ENCODE data around the gene MITF. TPM values are rescaled to one million over a fixed set of nuclear protein-coding genes. Genes with fewer than 3 reads are reported as not detected.

The MITF gene
- total RNA-seq, 1 donor from 2014 or later, result 57.7 TPM

- TF ChIP-seq POLR2A (IDR thresholded peaks at IDR 0.05), result no peak
- Histone ChIP-seq H3K4me1 (peaks cover 81% of the 10 kb centered on the region), H3K4me3 (no peak overlapping the region)
Measured at GRCh38 chr3:69762768-69763229, 23.5 kb downstream of the MITF start.

GRCh38 chr3:69763458-69763857 is 24.2 kb downstream of the MITF start:
- peaks cover 82% of the 10 kb centered on the region for H3K4me1 ChIP-seq
- peak overlapping the region; percentile 72 for H3K27ac ChIP-seq
- DNase-seq (ENCODE audit: extremely low spot score in 2 of 2), result no peak
- H3K36me3 ChIP-seq, result no peaks in the 10 kb centered on the region
- no peaks in the 10 kb centered on the region for H3K9me3 ChIP-seq
- no peak overlapping the region for H3K4me3 ChIP-seq
- H3K27me3 ChIP-seq, result no peaks in the 10 kb centered on the region
- intact Hi-C loops (cut with DNase I), result no loop called here
- no peak for TF ChIP-seq CTCF (IDR thresholded peaks at IDR 0.05)
- no peak for TF ChIP-seq POLR2AphosphoS5 (IDR thresholded peaks at IDR 0.05; ENCODE audit: insufficient read depth in 1 of 2, low read depth in 1 of 2)
- TF ChIP-seq POLR2A (IDR thresholded peaks at IDR 0.05), result no peak

More at GRCh38 chr3:69762768-69763229, 23.5 kb downstream of the MITF start:
- no peaks in the 10 kb centered on the region for H3K36me3 ChIP-seq
- no peak for DNase-seq (ENCODE audit: extremely low spot score in 2 of 2)
- intact Hi-C loops (cut with DNase I), result no loop called here
- no peaks in the 10 kb centered on the region for H3K27me3 ChIP-seq
- peak overlapping the region; percentile 72 for H3K27ac ChIP-seq
- H3K9me3 ChIP-seq, result no peaks in the 10 kb centered on the region

GRCh38 chr3:69764121-69764741 is 25.0 kb downstream of the MITF start:
- Histone ChIP-seq H3K9me3 (no peaks in the 10 kb centered on the region), H3K4me3 (no peak overlapping the region), H3K27me3 (no peaks in the 10 kb centered on the region), H3K4me1 (peaks cover 80% of the 10 kb centered on the region), H3K36me3 (no peaks in the 10 kb centered on the region), H3K27ac (peak overlapping the region; percentile 72)
- no peak for DNase-seq (ENCODE audit: extremely low spot score in 2 of 2)
- TF ChIP-seq POLR2AphosphoS5 (IDR thresholded peaks at IDR 0.05; ENCODE audit: insufficient read depth in 1 of 2, low read depth in 1 of 2) (no peak), POLR2A (IDR thresholded peaks at IDR 0.05) (no peak), CTCF (IDR thresholded peaks at IDR 0.05) (no peak)
- intact Hi-C loops (cut with DNase I), result no loop called here

GRCh38 chr3:69764861-69765260 is 25.6 kb downstream of the MITF start:
- Histone ChIP-seq H3K4me3 (no peak overlapping the region), H3K36me3 (no peaks in the 10 kb centered on the region), H3K9me3 (no peaks in the 10 kb centered on the region), H3K27ac (peak overlapping the region; percentile 72), H3K27me3 (no peaks in the 10 kb centered on the region), H3K4me1 (peaks cover 81% of the 10 kb centered on the region)
- intact Hi-C loops (cut with DNase I), result no loop called here
- DNase-seq (ENCODE audit: extremely low spot score in 2 of 2), result no peak
- TF ChIP-seq POLR2A (IDR thresholded peaks at IDR 0.05), result no peak
- no peak for TF ChIP-seq POLR2AphosphoS5 (IDR thresholded peaks at IDR 0.05; ENCODE audit: insufficient read depth in 1 of 2, low read depth in 1 of 2)
- no peak for TF ChIP-seq CTCF (IDR thresholded peaks at IDR 0.05)

GRCh38 chr3:69766638-69767037 is 27.4 kb downstream of the MITF start:
- TF ChIP-seq CTCF (IDR thresholded peaks at IDR 0.05), result no peak
- no peak for TF ChIP-seq POLR2AphosphoS5 (IDR thresholded peaks at IDR 0.05; ENCODE audit: insufficient read depth in 1 of 2, low read depth in 1 of 2)
- no peak for TF ChIP-seq POLR2A (IDR thresholded peaks at IDR 0.05)
- Histone ChIP-seq H3K4me3 (no peak overlapping the region), H3K27me3 (no peaks in the 10 kb centered on the region), H3K36me3 (no peaks in the 10 kb centered on the region), H3K9me3 (no peaks in the 10 kb centered on the region), H3K27ac (peak overlapping the region; percentile 10), H3K4me1 (peaks cover 81% of the 10 kb centered on the region)
- intact Hi-C loops (cut with DNase I), result no loop called here
- no peak for DNase-seq (ENCODE audit: extremely low spot score in 2 of 2)
